Sigmoid colon (tissue), 4 donors: Measurements from ENCODE around the gene VPREB1.

Source experiments
- CTCF ChIP-seq, 4 experiments: fragments of 450-650 bp in 3 of 4; fragments of 200-600 bp in 1 of 4; IDR thresholded peaks; one replicate each; pipeline ENCODE4 v1.5.1; 2016 to 2019; ENCODE audit warnings: antibody characterized with exemption in 4 of 4, mild to moderate bottlenecking in 3 of 4, moderate library complexity in 2 of 4
- EP300 ChIP-seq, 4 donors: sonication (generic); formaldehyde crosslinking; IDR thresholded peaks; one replicate each; pipeline ENCODE4 v1.6.1; 2017; ENCODE audit warnings: antibody characterized with exemption in 4 of 4
- POLR2A ChIP-seq, 2 donors: fragments of 450-650 bp; IDR thresholded peaks; one replicate each; pipeline ENCODE4 v1.6.1; 2016; ENCODE audit warnings: antibody characterized with exemption in 2 of 2, mild to moderate bottlenecking in 2 of 2, moderate library complexity in 2 of 2
- POLR2AphosphoS5 ChIP-seq, 4 donors: sonication (generic); formaldehyde crosslinking; IDR thresholded peaks; one replicate each; pipeline ENCODE4 v1.6.1; 2017; ENCODE audit warnings: antibody characterized with exemption in 4 of 4

- TF ChIP-seq POLR2A (IDR thresholded peaks at IDR 0.05), result no peak
- TF ChIP-seq CTCF (IDR thresholded peaks at IDR 0.05), result no peak
- no peak for TF ChIP-seq EP300 (IDR thresholded peaks at IDR 0.05)
- no peak for TF ChIP-seq POLR2AphosphoS5 (IDR thresholded peaks at IDR 0.05)
These were observed 2.1 kb downstream of the VPREB1 start for GRCh38 chr22:22246706-22247105.
